Activated CD8-positive, alpha-beta T cell treated with anti-CD3 and anti-CD28 coated beads for 36 hours (primary cell): Measurements from ENCODE around the gene ZC3H18. TPM values are rescaled to one million over a fixed set of nuclear protein-coding genes. Genes with fewer than 3 reads are reported as not detected.

ENCODE experiments used
- ATAC-seq: fragments of 200-7000 bp; cut with Tn5 transposase; one replicate; pipeline ENCODE4 v1.10.0; 2021; ENCODE audit warnings: mild to moderate bottlenecking, moderate library complexity
- CTCF ChIA-PET: fragments of 350-600 bp; sonication (Branson Sonifier 250); formaldehyde crosslinking; loops from one replicate; lab custom pipeline; 2021; ENCODE audit warnings: antibody characterized with exemption; lab: Charles Lee
- POLR2A ChIA-PET: fragments of 350-600 bp; sonication (Branson Sonifier 250); formaldehyde crosslinking; loops from one replicate; lab custom pipeline; 2021; ENCODE audit warnings: antibody characterized with exemption; lab: Charles Lee
- DNase-seq: peaks from one replicate; pipeline ENCODE4 v3.0.0-alpha.2; 2020
- H3K27ac Mint-ChIP-seq: one replicate; pipeline ENCODE4 v1.8.0; 2021; ENCODE audit warnings: mild to moderate bottlenecking, mixed read lengths
- H3K27me3 Mint-ChIP-seq: one replicate; pipeline ENCODE4 v1.8.0; 2021; ENCODE audit warnings: mixed read lengths
- H3K36me3 Mint-ChIP-seq: one replicate; pipeline ENCODE4 v1.8.0; 2021; ENCODE audit warnings: low read depth, mixed read lengths
- H3K4me1 Mint-ChIP-seq: one replicate; pipeline ENCODE4 v1.8.0; 2021; ENCODE audit warnings: low read depth, mixed read lengths
- H3K4me3 Mint-ChIP-seq: one replicate; pipeline ENCODE4 v1.8.0; 2021; ENCODE audit warnings: mild to moderate bottlenecking, moderate library complexity, mixed read lengths
- H3K9me3 Mint-ChIP-seq: one replicate; pipeline ENCODE4 v1.8.0; 2021; ENCODE audit warnings: mixed read lengths
- intact Hi-C: fragments of 100-400 bp; cut with micrococcal nuclease; formaldehyde crosslinking; loops from one replicate; pipeline ENCODE4 v1.10.0; 2022
- total RNA-seq, 2 experiments: library from RNA; stranded (reverse); gene quantifications; one replicate each; pipeline ENCODE4 v1.2.3, GENCODE V29; 2021
- TF ChIP-seq, protein P1 (sequence below): fragments of 200-600 bp; IDR thresholded peaks from one replicate; pipeline ENCODE4 v1.8.0; 2022; ENCODE audit warnings: antibody characterized with exemption, mild to moderate bottlenecking

Gene ZC3H18
- total RNA-seq, 2 experiments from 2014 or later = 67.7 to 73.5 TPM

DNA sequence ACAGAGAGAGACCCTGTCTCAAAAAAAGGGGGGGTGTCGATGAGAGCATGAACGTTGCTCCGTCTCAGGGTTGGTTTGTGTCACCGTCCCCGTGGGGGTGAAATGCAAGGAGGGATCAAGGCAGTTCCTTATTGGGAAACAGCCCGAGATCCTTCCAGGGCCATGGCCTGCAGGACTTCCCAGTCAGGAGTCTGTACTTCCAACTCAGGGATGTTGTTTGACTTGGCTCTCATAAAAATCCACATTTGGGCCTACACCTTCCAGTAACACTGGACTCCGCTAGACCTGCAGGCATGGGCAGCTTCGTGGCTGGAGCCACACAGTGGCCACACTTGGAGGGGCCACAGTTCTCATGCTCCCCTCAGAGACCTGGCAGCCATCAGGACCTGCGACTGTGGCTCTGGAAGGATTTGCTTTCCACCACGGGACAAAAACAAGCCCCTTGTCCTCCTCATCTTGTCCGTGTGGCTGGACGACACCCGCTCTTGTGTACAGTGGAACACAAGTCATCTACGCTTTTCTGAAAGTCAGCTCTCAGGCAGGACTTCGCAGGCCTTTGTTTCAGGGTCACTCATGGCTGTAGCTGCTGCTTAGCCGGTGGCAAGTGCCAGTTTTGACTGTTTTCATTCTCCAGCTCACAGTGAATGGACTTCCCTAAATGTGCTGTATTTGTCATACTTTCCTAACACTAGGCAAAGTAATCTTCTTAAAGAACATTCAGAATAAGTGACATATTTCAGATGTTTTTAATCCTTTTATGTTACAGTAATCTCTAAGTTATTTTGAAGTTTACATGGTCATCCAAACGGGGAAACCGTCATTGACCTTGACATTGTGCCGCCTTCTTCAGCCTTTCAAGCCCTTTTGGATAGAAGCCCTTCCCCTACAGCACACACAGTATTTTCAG lies 44.0 kb downstream of the ZC3H18 start:
- POLR2A ChIA-PET = interaction anchor here (1.2 kb wide), 1 partner anchor 24 kb away, joined by 3 read pairs; no protein-coding TSS in a partner anchor
- peaks cover 13% of the 10 kb centered on the region for H3K36me3 Mint-ChIP-seq
- H3K27me3 Mint-ChIP-seq = no peaks in the 10 kb centered on the region
- no peak overlapping the region for H3K4me3 Mint-ChIP-seq
- TF ChIP-seq, protein P1, sequence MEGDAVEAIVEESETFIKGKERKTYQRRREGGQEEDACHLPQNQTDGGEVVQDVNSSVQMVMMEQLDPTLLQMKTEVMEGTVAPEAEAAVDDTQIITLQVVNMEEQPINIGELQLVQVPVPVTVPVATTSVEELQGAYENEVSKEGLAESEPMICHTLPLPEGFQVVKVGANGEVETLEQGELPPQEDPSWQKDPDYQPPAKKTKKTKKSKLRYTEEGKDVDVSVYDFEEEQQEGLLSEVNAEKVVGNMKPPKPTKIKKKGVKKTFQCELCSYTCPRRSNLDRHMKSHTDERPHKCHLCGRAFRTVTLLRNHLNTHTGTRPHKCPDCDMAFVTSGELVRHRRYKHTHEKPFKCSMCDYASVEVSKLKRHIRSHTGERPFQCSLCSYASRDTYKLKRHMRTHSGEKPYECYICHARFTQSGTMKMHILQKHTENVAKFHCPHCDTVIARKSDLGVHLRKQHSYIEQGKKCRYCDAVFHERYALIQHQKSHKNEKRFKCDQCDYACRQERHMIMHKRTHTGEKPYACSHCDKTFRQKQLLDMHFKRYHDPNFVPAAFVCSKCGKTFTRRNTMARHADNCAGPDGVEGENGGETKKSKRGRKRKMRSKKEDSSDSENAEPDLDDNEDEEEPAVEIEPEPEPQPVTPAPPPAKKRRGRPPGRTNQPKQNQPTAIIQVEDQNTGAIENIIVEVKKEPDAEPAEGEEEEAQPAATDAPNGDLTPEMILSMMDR = no peak
- peaks cover 4% of the 10 kb centered on the region for H3K4me1 Mint-ChIP-seq
- H3K27ac Mint-ChIP-seq = no peak overlapping the region
- no peaks in the 10 kb centered on the region for H3K9me3 Mint-ChIP-seq
- CTCF ChIA-PET = no interaction called here
- DNase-seq (no peak), ATAC-seq (no peak)
- intact Hi-C loops = no loop called here

DNA sequence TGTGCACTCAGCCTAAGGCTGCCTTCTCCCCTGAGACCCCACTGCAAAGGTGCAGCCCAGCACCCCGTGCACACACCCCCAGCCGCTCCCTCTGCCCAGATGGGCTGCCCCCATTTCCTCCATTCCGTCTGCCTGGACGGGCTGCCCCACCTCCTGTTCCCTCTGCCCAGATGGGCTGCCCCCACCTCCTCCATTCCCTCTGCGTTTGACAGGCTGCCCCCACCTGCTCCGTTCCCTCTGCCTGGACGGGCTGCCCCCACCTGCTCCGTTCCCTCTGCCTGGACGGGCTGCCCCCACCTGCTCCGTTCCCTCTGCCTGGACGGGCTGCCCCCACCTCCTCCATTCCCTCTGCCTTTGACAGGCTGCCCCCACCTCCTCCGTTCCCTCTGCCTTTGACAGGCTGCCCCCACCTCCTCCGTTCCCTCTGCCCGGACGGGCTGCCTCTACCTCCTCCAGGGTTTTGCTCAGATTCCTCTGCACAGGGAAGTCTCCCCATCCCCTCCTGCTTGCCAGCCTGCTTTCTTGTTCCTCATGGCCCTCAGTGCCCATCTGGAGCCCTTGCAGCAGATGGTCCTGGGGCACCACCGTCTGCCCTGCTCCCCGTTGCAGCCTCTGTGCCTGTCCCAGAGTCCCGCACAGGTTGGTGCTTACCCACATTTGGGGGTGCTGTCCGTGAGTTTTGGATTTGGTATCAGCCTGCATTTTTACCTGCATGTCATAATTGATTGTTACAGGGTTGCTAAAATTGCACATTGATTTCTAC lies 44.8 kb downstream of the ZC3H18 start:
- ChIA-PET CTCF (no interaction called here), POLR2A (interaction anchor here (1.2 kb wide), 1 partner anchor 25 kb away, joined by 3 read pairs; no protein-coding TSS in a partner anchor)
- Mint-ChIP-seq H3K36me3 (peaks cover 16% of the 10 kb centered on the region), H3K4me1 (peaks cover 12% of the 10 kb centered on the region), H3K27me3 (no peaks in the 10 kb centered on the region), H3K9me3 (no peaks in the 10 kb centered on the region), H3K27ac (peak overlapping the region; percentile 26), H3K4me3 (no peak overlapping the region)
- intact Hi-C loops = no loop called here
- TF ChIP-seq, protein P1 = no peak
- DNase-seq (no peak), ATAC-seq (no peak)

DNA sequence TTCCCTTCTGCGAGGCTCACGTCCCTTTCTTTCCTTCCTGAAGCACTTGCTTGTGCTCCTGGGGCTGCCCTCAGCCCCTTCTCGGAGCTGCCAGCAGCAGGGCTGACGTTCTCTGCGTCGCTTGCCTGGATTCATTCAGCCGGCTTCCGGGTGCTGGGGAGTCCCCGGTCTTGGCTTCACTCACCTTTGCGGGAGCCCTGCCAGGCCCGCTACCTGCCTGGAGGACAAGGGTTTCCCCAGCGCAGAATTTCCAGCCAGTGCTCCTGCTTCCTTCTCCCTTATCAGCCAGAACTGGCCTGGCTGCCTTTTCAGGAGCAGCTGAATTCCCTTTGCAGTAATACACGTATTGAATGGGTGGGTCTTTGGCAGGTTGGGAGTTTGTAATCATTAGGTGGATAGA lies 46.1 kb downstream of the ZC3H18 start:
- no peaks in the 10 kb centered on the region for H3K9me3 Mint-ChIP-seq
- TF ChIP-seq, protein P1 = no peak
- POLR2A ChIA-PET = interaction anchor here (1.2 kb wide), 1 partner anchor 30 kb away, joined by 3 read pairs; no protein-coding TSS in a partner anchor
- ATAC-seq = no peak
- no peak overlapping the region for H3K4me3 Mint-ChIP-seq
- peaks cover 21% of the 10 kb centered on the region for H3K4me1 Mint-ChIP-seq
- DNase-seq = no peak
- H3K27ac Mint-ChIP-seq = no peak overlapping the region
- H3K36me3 Mint-ChIP-seq = peaks cover 15% of the 10 kb centered on the region
- CTCF ChIA-PET = no interaction called here
- intact Hi-C loops = no loop called here
- H3K27me3 Mint-ChIP-seq = no peaks in the 10 kb centered on the region

DNA sequence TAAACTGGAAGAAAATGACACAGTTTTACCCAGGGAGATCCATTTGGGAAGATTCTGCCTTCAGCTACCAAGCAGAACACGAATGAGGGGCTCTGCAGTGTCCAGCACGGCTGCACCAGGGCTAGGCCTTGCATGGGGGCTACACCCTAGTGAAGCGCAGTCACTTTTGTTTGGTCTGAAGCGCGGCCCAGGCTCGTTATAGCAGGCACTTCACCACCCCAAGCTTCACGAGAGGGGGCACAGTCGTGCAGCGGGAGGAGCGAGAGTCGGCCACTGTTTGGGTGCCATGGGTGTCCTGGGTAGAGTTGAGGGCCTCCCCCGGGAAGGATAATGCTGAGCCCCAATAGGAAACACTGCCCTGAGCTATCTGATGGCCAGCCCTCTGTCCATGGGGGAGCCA lies 46.5 kb downstream of the ZC3H18 start:
- no peak for ATAC-seq

More for the DNA sequence above, 46.5 kb downstream of the ZC3H18 start:
- intact Hi-C loops = no loop called here
- Mint-ChIP-seq H3K36me3 (peaks cover 15% of the 10 kb centered on the region), H3K27me3 (no peaks in the 10 kb centered on the region), H3K9me3 (no peaks in the 10 kb centered on the region), H3K4me3 (no peak overlapping the region), H3K27ac (no peak overlapping the region), H3K4me1 (peaks cover 21% of the 10 kb centered on the region)
- POLR2A ChIA-PET = interaction anchor here (0.6 to 1.2 kb wide), 2 partner anchors 9 to 30 kb away, joined by 3 read pairs; no protein-coding TSS in a partner anchor
- DNase-seq = no peak
- CTCF ChIA-PET = interaction anchor here (1.1 kb wide), 1 partner anchor 13 kb away, joined by 3 read pairs; no protein-coding TSS in a partner anchor
- TF ChIP-seq, protein P1 = no peak
